SU-DHL-6 (cell line): ENCODE results near the gene PECR.

Source experiments
- H2AFZ ChIP-seq: fragments of 200-600 bp; sonication (generic); 2 replicates; pipeline ENCODE4 v1.6.1; 2014; ENCODE audit warnings: low read depth, mild to moderate bottlenecking, moderate library complexity, mixed read lengths, antibody characterized with exemption, low read length; ENCODE audit not compliant: severe bottlenecking
- H3F3A ChIP-seq: fragments of 200-600 bp; shearing (Covaris generic); 2 replicates; pipeline ENCODE4 v1.6.0; 2016; ENCODE audit warnings: antibody characterized with exemption, mild to moderate bottlenecking; ENCODE audit not compliant: insufficient read depth
- H3K27ac ChIP-seq: fragments of 200-600 bp; sonication (generic); 2 replicates; pipeline ENCODE4 v1.5.1; 2016; ENCODE audit warnings: low read depth, mild to moderate bottlenecking, low read length, moderate library complexity, mixed read lengths
- H3K27me3 ChIP-seq: fragments of 200-600 bp; sonication (generic), shearing (Covaris generic); 2 replicates; pipeline ENCODE4 v1.6.0; 2014; ENCODE audit warnings: mild to moderate bottlenecking, low read length
- H3K36me3 ChIP-seq: fragments of 200-600 bp; sonication (generic); 2 replicates; pipeline ENCODE4 v1.6.1; 2014; ENCODE audit warnings: mild to moderate bottlenecking, low read length, mixed read lengths
- H3K4me2 ChIP-seq: fragments of 300-600, 200-600 bp; shearing (Covaris generic), sonication (generic); 2 replicates; pipeline ENCODE4 v1.6.0; 2014; ENCODE audit warnings: low read length, low read depth, mild to moderate bottlenecking; ENCODE audit not compliant: poor library complexity, severe bottlenecking
- H3K4me3 ChIP-seq: fragments of 200-600 bp; sonication (generic); 2 replicates; pipeline ENCODE4 v1.5.1; 2014; ENCODE audit warnings: antibody characterized with exemption, low read length, mild to moderate bottlenecking, mixed read lengths; ENCODE audit not compliant: insufficient read depth, poor library complexity, severe bottlenecking
- H3K79me2 ChIP-seq: fragments of 200-600 bp; sonication (generic); 2 replicates; pipeline ENCODE4 v1.6.1; 2014; ENCODE audit warnings: mild to moderate bottlenecking, low read length, moderate library complexity; ENCODE audit not compliant: insufficient read depth
- H3K9ac ChIP-seq: fragments of 200-600 bp; sonication (generic); 2 replicates; pipeline ENCODE4 v1.7.0; 2014; ENCODE audit warnings: mild to moderate bottlenecking, low read length
- H3K9me2 ChIP-seq: fragments of 200-600 bp; sonication (generic); replicated peaks from 2 replicates; pipeline ENCODE4 v1.6.1; 2014; ENCODE audit warnings: low read length; ENCODE audit not compliant: insufficient read depth
- H3K9me3 ChIP-seq: fragments of 200-600 bp; sonication (generic); 2 replicates; pipeline ENCODE4 v1.6.1; 2014; ENCODE audit warnings: low read length, mixed read lengths; ENCODE audit not compliant: insufficient read depth
- H4K20me1 ChIP-seq: fragments of 200-600 bp; sonication (generic); 2 replicates; pipeline ENCODE4 v1.6.1; 2014; ENCODE audit warnings: low read depth, mild to moderate bottlenecking, antibody characterized with exemption, low read length, moderate library complexity, mixed read lengths
- EZH2phosphoT487 ChIP-seq: fragments of 200-600 bp; sonication (generic), shearing (Covaris generic); conservative IDR thresholded peaks from 2 replicates; pipeline ENCODE4 v1.6.1; 2018; ENCODE audit warnings: mild to moderate bottlenecking, antibody characterized with exemption, low read length, moderate library complexity, mixed read lengths
- TF ChIP-seq, protein P1 (sequence below): fragments of 200-600 bp; sonication (generic); IDR thresholded peaks from one replicate; pipeline ENCODE4 v1.5.1; 2017; ENCODE audit warnings: antibody characterized with exemption, mild to moderate bottlenecking, low read length, moderate library complexity; ENCODE audit not compliant: insufficient read depth, poor library complexity, severe bottlenecking

Gene PECR

DNA sequence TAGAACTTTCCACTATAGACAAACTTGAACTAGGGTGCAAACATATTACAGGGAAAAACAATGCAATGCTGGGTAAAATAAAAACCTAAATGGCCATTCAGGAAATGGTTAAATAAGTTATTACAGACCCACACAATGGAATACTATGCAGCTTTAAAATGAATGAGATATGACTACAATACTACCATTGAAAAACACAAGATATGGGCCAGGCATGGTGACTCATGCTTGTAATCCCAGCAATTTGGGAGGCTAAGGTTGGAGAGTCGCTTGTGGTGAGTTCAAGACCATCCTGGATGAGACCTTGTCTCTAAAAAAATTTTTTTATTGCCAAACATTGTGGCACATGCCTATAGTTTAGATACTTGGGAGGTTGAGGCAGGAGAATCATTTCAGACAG is 6.8 kb downstream of the PECR start:
- Histone ChIP-seq H4K20me1 (no peaks in the 10 kb centered on the region), H3K9me2 (no peaks in the 10 kb centered on the region), H3K27me3 (no peaks in the 10 kb centered on the region)

DNA sequence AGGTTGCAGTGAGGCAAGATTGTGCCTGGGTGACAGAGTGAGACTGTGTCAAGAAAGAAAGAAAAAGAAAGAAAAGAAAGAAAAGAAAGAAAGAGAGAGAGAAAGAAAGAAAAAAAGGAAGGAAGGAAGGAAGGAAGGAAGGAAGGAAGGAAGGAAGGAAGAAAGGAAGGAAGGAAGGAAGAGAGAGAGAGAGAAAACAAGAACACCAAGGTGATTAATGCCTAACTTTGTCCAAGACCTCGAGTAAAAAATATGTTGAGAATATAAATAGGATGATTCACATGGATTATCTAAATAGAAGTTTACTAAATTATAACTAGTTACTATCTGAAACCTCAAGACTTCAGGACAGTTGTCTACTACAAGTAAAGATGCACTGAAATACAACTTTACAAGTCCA is 7.2 kb downstream of the PECR start:
- H3K9ac ChIP-seq, result no peak overlapping the region
- H3K27me3 ChIP-seq, result no peaks in the 10 kb centered on the region
- H3K9me3 ChIP-seq, result no peaks in the 10 kb centered on the region
- no peaks in the 10 kb centered on the region for H4K20me1 ChIP-seq
- no peak for TF ChIP-seq EZH2phosphoT487
- TF ChIP-seq, protein P1, sequence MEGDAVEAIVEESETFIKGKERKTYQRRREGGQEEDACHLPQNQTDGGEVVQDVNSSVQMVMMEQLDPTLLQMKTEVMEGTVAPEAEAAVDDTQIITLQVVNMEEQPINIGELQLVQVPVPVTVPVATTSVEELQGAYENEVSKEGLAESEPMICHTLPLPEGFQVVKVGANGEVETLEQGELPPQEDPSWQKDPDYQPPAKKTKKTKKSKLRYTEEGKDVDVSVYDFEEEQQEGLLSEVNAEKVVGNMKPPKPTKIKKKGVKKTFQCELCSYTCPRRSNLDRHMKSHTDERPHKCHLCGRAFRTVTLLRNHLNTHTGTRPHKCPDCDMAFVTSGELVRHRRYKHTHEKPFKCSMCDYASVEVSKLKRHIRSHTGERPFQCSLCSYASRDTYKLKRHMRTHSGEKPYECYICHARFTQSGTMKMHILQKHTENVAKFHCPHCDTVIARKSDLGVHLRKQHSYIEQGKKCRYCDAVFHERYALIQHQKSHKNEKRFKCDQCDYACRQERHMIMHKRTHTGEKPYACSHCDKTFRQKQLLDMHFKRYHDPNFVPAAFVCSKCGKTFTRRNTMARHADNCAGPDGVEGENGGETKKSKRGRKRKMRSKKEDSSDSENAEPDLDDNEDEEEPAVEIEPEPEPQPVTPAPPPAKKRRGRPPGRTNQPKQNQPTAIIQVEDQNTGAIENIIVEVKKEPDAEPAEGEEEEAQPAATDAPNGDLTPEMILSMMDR, result no peak
- no peaks in the 10 kb centered on the region for H3K36me3 ChIP-seq
- H3K79me2 ChIP-seq, result no peaks in the 10 kb centered on the region
- no peak overlapping the region for H3K4me2 ChIP-seq
- no peaks in the 10 kb centered on the region for H3F3A ChIP-seq
- no peak overlapping the region for H2AFZ ChIP-seq
- no peak overlapping the region for H3K27ac ChIP-seq
- no peaks in the 10 kb centered on the region for H3K9me2 ChIP-seq
- H3K4me3 ChIP-seq, result no peak overlapping the region

More for the DNA sequence above, 6.8 kb downstream of the PECR start:
- no peak overlapping the region for H3K4me2 ChIP-seq
- H3K9ac ChIP-seq, result no peak overlapping the region
- TF ChIP-seq, protein P1, result no peak
- TF ChIP-seq EZH2phosphoT487, result no peak
- H3F3A ChIP-seq, result no peaks in the 10 kb centered on the region
- no peaks in the 10 kb centered on the region for H3K9me3 ChIP-seq
- no peak overlapping the region for H2AFZ ChIP-seq
- no peaks in the 10 kb centered on the region for H3K79me2 ChIP-seq
- H3K36me3 ChIP-seq, result no peaks in the 10 kb centered on the region
- no peak overlapping the region for H3K27ac ChIP-seq
- H3K4me3 ChIP-seq, result no peak overlapping the region

DNA sequence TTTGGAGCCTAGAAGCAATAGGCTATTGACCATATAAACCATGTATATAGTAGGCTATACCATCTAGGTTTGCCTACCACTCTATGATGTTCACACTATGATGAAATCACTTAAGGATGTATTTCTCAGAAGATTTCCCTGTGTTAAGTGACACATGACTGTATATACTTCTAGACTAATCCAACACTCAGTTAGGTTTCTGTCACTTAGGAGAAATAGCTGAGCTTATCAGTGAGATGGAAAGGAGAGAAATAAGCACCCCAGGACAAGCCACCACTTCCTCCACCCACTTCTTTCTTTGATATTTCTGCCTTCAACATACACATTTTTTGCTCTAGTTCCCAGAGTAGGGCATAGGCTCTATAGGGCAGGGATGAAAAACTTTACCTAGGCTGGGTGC is 7.8 kb downstream of the PECR start:
- no peak overlapping the region for H3K4me2 ChIP-seq
- no peaks in the 10 kb centered on the region for H3K9me2 ChIP-seq
- no peak overlapping the region for H3K4me3 ChIP-seq
- H3F3A ChIP-seq, result no peaks in the 10 kb centered on the region
- TF ChIP-seq, protein P1, result no peak
- TF ChIP-seq EZH2phosphoT487, result no peak
- H3K27ac ChIP-seq, result no peak overlapping the region
- no peaks in the 10 kb centered on the region for H3K36me3 ChIP-seq
- no peak overlapping the region for H2AFZ ChIP-seq
- H3K27me3 ChIP-seq, result no peaks in the 10 kb centered on the region
- no peaks in the 10 kb centered on the region for H3K79me2 ChIP-seq
- H3K9me3 ChIP-seq, result no peaks in the 10 kb centered on the region
- H4K20me1 ChIP-seq, result no peaks in the 10 kb centered on the region
- H3K9ac ChIP-seq, result no peak overlapping the region
